T-cell (primary cell): ENCODE measurements around the gene RFX1. TPM values are rescaled to one million over a fixed set of nuclear protein-coding genes. Genes with fewer than 3 reads are reported as not detected.
A peak's percentile ranks its signal among the peaks of the same experiment; 100 is the strongest.

Source experiments
- ATAC-seq, 4 experiments: fragments of 200-7000 bp in 3 of 4; fragments of 150-1000 bp in 1 of 4; cut with Tn5 transposase; replicated peaks in 1 of 4; 1 replicate in 3 of 4; 2 replicates in 1 of 4; pipeline ENCODE4 v1.10.0; 2021; ENCODE audit warnings: moderate library complexity in 3 of 4, mild to moderate bottlenecking in 2 of 4, moderate number of reproducible peaks in 1 of 4
- CTCF ChIA-PET, 2 donors: fragments of 300-600 bp; sonication (Branson Sonifier 250); formaldehyde crosslinking; loops; one replicate each; lab custom pipeline; 2022; ENCODE audit warnings: antibody characterized with exemption in 2 of 2; lab: Charles Lee
- POLR2A ChIA-PET, 2 donors: fragments of 300-600 bp; sonication (Branson Sonifier 250); formaldehyde crosslinking; loops; one replicate each; lab custom pipeline; 2022; ENCODE audit warnings: antibody characterized with exemption in 2 of 2; lab: Charles Lee
- DNase-seq, 35 experiments: peaks; one replicate each; pipeline versions ENCODE4 v3.0.0 to v3.0.0-alpha.2; 2013 to 2023
- H3K27ac ChIP-seq: one replicate; pipeline ENCODE4 v1.5.1; 2013; ENCODE audit warnings: low read length
- H3K27me3 ChIP-seq, 2 experiments: replicated peaks in 1 of 2; 1 replicate in 1 of 2; 2 replicates in 1 of 2; pipeline versions ENCODE4 v1.6.1 to v1.7.0; 2013; ENCODE audit warnings: low read length in 1 of 2, mixed read lengths in 1 of 2; ENCODE audit not compliant: control insufficient read depth in 2 of 2, insufficient read depth in 2 of 2; ENCODE audit errors: extremely low read depth in 1 of 2
- H3K36me3 ChIP-seq, 2 donors: 1 replicate in 1 of 2; 2 replicates in 1 of 2; pipeline versions ENCODE4 v1.6.1 to v1.7.0; 2013; ENCODE audit warnings: low read length in 1 of 2; ENCODE audit not compliant: control insufficient read depth in 2 of 2, insufficient read depth in 1 of 2; ENCODE audit errors: extremely low read depth in 1 of 2
- H3K4me1 ChIP-seq, 2 experiments: 1 replicate in 1 of 2; 2 replicates in 1 of 2; pipeline versions ENCODE4 v1.6.1 to v1.7.0; 2013; ENCODE audit warnings: low read length in 2 of 2, mixed read lengths in 1 of 2; ENCODE audit not compliant: insufficient read depth in 2 of 2, control insufficient read depth in 1 of 2; ENCODE audit errors: extremely low read depth in 1 of 2
- H3K4me3 ChIP-seq, 2 donors: 1 replicate in 1 of 2; 2 replicates in 1 of 2; pipeline versions ENCODE4 v1.5.1 to v1.7.0; 2013; ENCODE audit warnings: mild to moderate bottlenecking in 2 of 2, low read length in 1 of 2, moderate library complexity in 1 of 2; ENCODE audit not compliant: control insufficient read depth in 1 of 2; ENCODE audit errors: extremely low read depth in 1 of 2
- H3K9me3 ChIP-seq: 2 replicates; pipeline ENCODE4 v1.7.0; 2013
- H3K27ac Mint-ChIP-seq, 2 donors: one replicate each; pipeline ENCODE4 v1.8.0; 2020 to 2021; ENCODE audit warnings: mild to moderate bottlenecking in 2 of 2, mixed read lengths in 2 of 2
- H3K27me3 Mint-ChIP-seq, 2 donors: one replicate each; pipeline ENCODE4 v1.8.0; 2021 to 2022; ENCODE audit warnings: mixed read lengths in 2 of 2
- H3K36me3 Mint-ChIP-seq: one replicate; pipeline ENCODE4 v1.8.0; 2021; ENCODE audit warnings: mixed read lengths
- H3K4me1 Mint-ChIP-seq, 3 donors: one replicate each; pipeline ENCODE4 v1.8.0; 2020 to 2022; ENCODE audit warnings: mixed read lengths in 3 of 3, mild to moderate bottlenecking in 1 of 3
- H3K4me3 Mint-ChIP-seq, 3 donors: one replicate each; pipeline ENCODE4 v1.8.0; 2020 to 2022; ENCODE audit warnings: mild to moderate bottlenecking in 3 of 3, mixed read lengths in 3 of 3, moderate library complexity in 3 of 3
- H3K9me3 Mint-ChIP-seq, 3 donors: one replicate each; pipeline ENCODE4 v1.8.0; 2020 to 2022; ENCODE audit warnings: mixed read lengths in 3 of 3
- WGBS: methylation state at CpG from one replicate; pipeline ENCODE4 v1.1.5; 2013; ENCODE audit warnings: missing lambda C conversion rate; ENCODE audit not compliant: insufficient coverage; 5-methylcytosine and 5-hydroxymethylcytosine counted together
- total RNA-seq, 35 experiments: library from RNA in 6 of 35; stranded (reverse) in 6 of 35; fragments of 120-200 nt in 1 of 35; gene quantifications; one replicate each; pipeline versions ENCODE4 v1.2.1 to v1.2.4 and lab custom pipeline; 2013 to 2026

Gene RFX1
- total RNA-seq, 5 donors from 2014 or later (not counting 1 experiment from before 2014, with no cell fraction given) = 18.4 to 27.1 (median 23.1) TPM

GRCh38 chr19:13961826-13962698 is 44.1 kb downstream of the RFX1 start:
- Mint-ChIP-seq H3K4me1 (peaks cover 0 to 3% (median 0%) of the 10 kb centered on the region in 3 donors), H3K9me3 (no peaks in the 10 kb centered on the region), H3K4me3 (no peak overlapping the region), H3K36me3 (peaks cover 23% of the 10 kb centered on the region), H3K27ac (no peak overlapping the region), H3K27me3 (no peaks in the 10 kb centered on the region)
- POLR2A ChIA-PET = no interaction called here
- no peak for ATAC-seq
- no peak for DNase-seq
- Histone ChIP-seq H3K4me1 (peaks cover 0 to 5% of the 10 kb centered on the region in 2 experiments), H3K27ac (no peak overlapping the region), H3K36me3 (peaks cover 30 to 71% of the 10 kb centered on the region in 2 donors), H3K4me3 (no peak overlapping the region), H3K9me3 (no peaks in the 10 kb centered on the region), H3K27me3 (no peaks in the 10 kb centered on the region)
- CTCF ChIA-PET = interaction anchor here (0.6 to 0.7 kb wide), 4 partner anchors 37 to 91 kb away, joined by 3 to 9 read pairs (median 3); no protein-coding TSS in a partner anchor
- WGBS = 86% methylated on average over 32 of the region's 55 CpGs

- H3K27ac ChIP-seq = no peak overlapping the region
These were observed 45.0 kb downstream of the RFX1 start for GRCh38 chr19:13960863-13961784.

GRCh38 chr19:13959962-13960862 is 45.9 kb downstream of the RFX1 start:
- DNase-seq = peak in 8 of 35 experiments; percentile 22 to 47 (median 34)
- peaks cover 31% of the 10 kb centered on the region for H3K36me3 Mint-ChIP-seq
- H3K9me3 ChIP-seq = no peaks in the 10 kb centered on the region
- peaks cover 0 to 4% (median 0%) of the 10 kb centered on the region in 3 donors for H3K4me1 Mint-ChIP-seq
- H3K4me1 ChIP-seq = peaks cover 0 to 10% of the 10 kb centered on the region in 2 experiments
- H3K4me3 ChIP-seq = no peak overlapping the region
- CTCF ChIA-PET = interaction anchor here (0.6 to 0.7 kb wide), 2 partner anchors 42 to 170 kb away, joined by 3 read pairs; no protein-coding TSS in a partner anchor
- H3K27ac Mint-ChIP-seq = no peak overlapping the region
- H3K9me3 Mint-ChIP-seq = no peaks in the 10 kb centered on the region
- no peaks in the 10 kb centered on the region for H3K27me3 Mint-ChIP-seq
- no peaks in the 10 kb centered on the region for H3K27me3 ChIP-seq
- H3K36me3 ChIP-seq = peaks cover 31 to 73% of the 10 kb centered on the region in 2 donors
- WGBS = 95% methylated on average over 21 of the region's 27 CpGs
- no peak overlapping the region for H3K4me3 Mint-ChIP-seq
- POLR2A ChIA-PET = no interaction called here
- peak; percentile 21 to 60 (median 40) for ATAC-seq
- H3K27ac ChIP-seq = no peak overlapping the region

More at GRCh38 chr19:13960863-13961784, 45.0 kb downstream of the RFX1 start:
- peak in 1 of 35 experiments; percentile 35 for DNase-seq
- Histone ChIP-seq H3K4me3 (no peak overlapping the region), H3K27me3 (no peaks in the 10 kb centered on the region), H3K9me3 (no peaks in the 10 kb centered on the region), H3K4me1 (peaks cover 0 to 5% of the 10 kb centered on the region in 2 experiments), H3K36me3 (peaks cover 33 to 71% of the 10 kb centered on the region in 2 donors)
- ChIA-PET POLR2A (no interaction called here), CTCF (interaction anchor here (0.6 to 0.7 kb wide), 2 partner anchors 38 to 82 kb away, joined by 3 read pairs; no protein-coding TSS in a partner anchor)
- peaks cover 0 to 4% (median 0%) of the 10 kb centered on the region in 3 donors for H3K4me1 Mint-ChIP-seq
- H3K9me3 Mint-ChIP-seq = no peaks in the 10 kb centered on the region
- H3K4me3 Mint-ChIP-seq = no peak overlapping the region
- 98% methylated on average over 22 of the region's 39 CpGs for WGBS
- H3K27me3 Mint-ChIP-seq = no peaks in the 10 kb centered on the region
- no peak for ATAC-seq
- no peak overlapping the region for H3K27ac Mint-ChIP-seq
- peaks cover 28% of the 10 kb centered on the region for H3K36me3 Mint-ChIP-seq

- DNase-seq (no peak), ATAC-seq (no peak)
- Histone ChIP-seq H3K4me1 (peaks cover 0 to 13% of the 10 kb centered on the region in 2 experiments), H3K4me3 (no peak overlapping the region), H3K27me3 (no peaks in the 10 kb centered on the region), H3K9me3 (no peaks in the 10 kb centered on the region), H3K27ac (no peak overlapping the region), H3K36me3 (peaks cover 33 to 72% of the 10 kb centered on the region in 2 donors)
- Mint-ChIP-seq H3K9me3 (no peaks in the 10 kb centered on the region), H3K4me3 (no peak overlapping the region), H3K27me3 (no peaks in the 10 kb centered on the region), H3K4me1 (peaks cover 0 to 7% (median 4%) of the 10 kb centered on the region in 3 donors), H3K27ac (no peak overlapping the region), H3K36me3 (peaks cover 25% of the 10 kb centered on the region)
- 94% methylated on average over 29 of the region's 41 CpGs for WGBS
- CTCF ChIA-PET = interaction anchor here (0.6 to 0.7 kb wide), 2 partner anchors 41 to 169 kb away, joined by 3 read pairs; no protein-coding TSS in a partner anchor
- POLR2A ChIA-PET = no interaction called here
These were observed 46.8 kb downstream of the RFX1 start for GRCh38 chr19:13959141-13959961.

GRCh38 chr19:13958043-13958442 is 48.1 kb downstream of the RFX1 start:
- ChIA-PET CTCF (no interaction called here), POLR2A (no interaction called here)

More at GRCh38 chr19:13958043-13958442, 48.1 kb downstream of the RFX1 start:
- Mint-ChIP-seq H3K9me3 (no peaks in the 10 kb centered on the region), H3K27me3 (no peaks in the 10 kb centered on the region), H3K36me3 (peaks cover 25% of the 10 kb centered on the region), H3K27ac (no peak overlapping the region), H3K4me3 (no peak overlapping the region), H3K4me1 (peaks cover 5 to 17% (median 17%) of the 10 kb centered on the region in 3 donors)
- no peak for ATAC-seq
- Histone ChIP-seq H3K4me3 (no peak overlapping the region), H3K27me3 (no peaks in the 10 kb centered on the region), H3K4me1 (peaks cover 6 to 26% of the 10 kb centered on the region in 2 experiments), H3K36me3 (peaks cover 24 to 79% of the 10 kb centered on the region in 2 donors), H3K27ac (no peak overlapping the region), H3K9me3 (no peaks in the 10 kb centered on the region)
- no peak for DNase-seq
- WGBS = 93% methylated on average over 10 of the region's 12 CpGs
